ENCODE results near the gene PTH1R. TPM values are rescaled to one million over a fixed set of nuclear protein-coding genes. Genes with fewer than 3 reads are reported as not detected.

The PTH1R gene
- polyA plus RNA-seq, 3 donors: not detected

GRCh38 chr3:46849045-46849631 lies 28.4 kb upstream of the PTH1R start:
- no peaks in the 10 kb centered on the region for H3K79me2 ChIP-seq (ENCODE audit: insufficient read depth, low read length)
- no peak for TF ChIP-seq CTCF (IDR thresholded peaks at IDR 0.05)
- H3K4me1 ChIP-seq (ENCODE audit: control insufficient read depth in 1 of 2, insufficient read depth in 2 of 2, low read length in 2 of 2): peaks cover 17 to 21% of the 10 kb centered on the region in 2 donors
- H3K4me3 ChIP-seq (replicated peaks in 1 of 3; ENCODE audit: low read depth in 2 of 3, low read length in 3 of 3): no peak overlapping the region
- intact Hi-C loops (cut with micrococcal nuclease): no loop called here
- Mint-ChIP-seq H3K4me3 (no peak overlapping the region), H3K36me3 (no peaks in the 10 kb centered on the region), H3K27me3 (ENCODE audit: low read depth in 3 of 3) (peaks cover 10 to 27% (median 21%) of the 10 kb centered on the region in 3 donors), H3K9me3 (no peaks in the 10 kb centered on the region), H3K4me1 (peaks cover 13% of the 10 kb centered on the region), H3K27ac (no peak overlapping the region)
- H3K27ac ChIP-seq (ENCODE audit: low read depth in 1 of 2, low read length in 2 of 2): no peak overlapping the region
- H2AFZ ChIP-seq (ENCODE audit: insufficient read depth, low read depth, low read length, poor library complexity, severe bottlenecking): no peak overlapping the region
- H4K20me1 ChIP-seq (ENCODE audit: insufficient read depth, low read length): no peaks in the 10 kb centered on the region
- H3K9ac ChIP-seq (ENCODE audit: insufficient read depth, low read length, poor library complexity, severe bottlenecking): no peak overlapping the region
- 97% methylated on average over 6 of the region's 7 CpGs for WGBS (ENCODE audit: insufficient coverage)
- DNase-seq: no peak
- no peaks in the 10 kb centered on the region for H3K9me3 ChIP-seq (replicated peaks in 1 of 2; ENCODE audit: control insufficient read depth in 1 of 2, insufficient read depth in 1 of 2, low read length in 2 of 2)
- H3K27me3 ChIP-seq (ENCODE audit: control insufficient read depth in 2 of 2, insufficient read depth in 2 of 2, low read length in 2 of 2): peaks cover 0 to 19% of the 10 kb centered on the region in 2 donors
- no peaks in the 10 kb centered on the region for H3K36me3 ChIP-seq (replicated peaks in 1 of 2; ENCODE audit: control insufficient read depth in 1 of 2, insufficient read depth in 2 of 2, low read length in 2 of 2)
- no peak overlapping the region for H3K4me2 ChIP-seq (replicated peaks; ENCODE audit: extremely low read depth, low read length, poor library complexity, severe bottlenecking)

DNA sequence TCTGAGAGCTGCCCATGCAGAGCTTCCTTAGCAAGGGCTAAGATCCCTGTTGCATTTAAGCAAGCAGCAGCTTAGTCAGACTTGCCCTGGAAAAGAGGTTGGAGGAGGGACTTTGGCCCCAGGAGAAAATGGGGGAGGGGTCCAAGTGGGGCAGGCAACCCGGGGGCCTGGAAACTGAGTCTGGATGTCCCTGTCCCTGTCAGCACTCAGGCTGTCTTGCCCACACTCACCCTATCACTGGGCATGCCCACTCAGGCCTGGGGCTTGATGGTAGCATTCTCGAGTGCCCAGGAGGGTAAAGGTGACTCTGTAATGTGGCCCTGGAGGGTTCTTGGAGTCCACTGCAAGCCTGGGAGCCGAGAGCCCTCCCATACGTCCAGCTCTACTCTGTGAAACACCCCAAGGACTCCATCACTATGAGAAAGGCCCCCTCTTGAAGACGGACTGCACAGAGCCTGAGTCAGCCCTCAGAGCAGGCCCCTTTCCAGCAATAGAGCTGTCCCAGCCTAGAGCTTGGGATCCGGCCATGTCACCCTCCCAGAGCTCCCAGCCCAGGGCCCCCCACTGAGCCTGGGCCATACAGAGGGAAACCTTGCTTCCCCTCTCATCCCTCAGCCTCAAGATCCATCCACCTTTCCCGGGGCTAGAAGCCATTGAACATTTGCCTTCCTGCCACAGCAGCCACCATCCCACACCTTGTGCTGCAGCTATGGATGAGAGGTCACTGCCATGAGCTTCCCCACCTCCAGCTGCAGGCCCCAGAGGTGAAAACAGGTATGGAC lies 27.6 kb upstream of the PTH1R start:
- Histone ChIP-seq H3K9ac (ENCODE audit: insufficient read depth, low read length, poor library complexity, severe bottlenecking) (no peak overlapping the region), H3K79me2 (ENCODE audit: insufficient read depth, low read length) (no peaks in the 10 kb centered on the region), H3K4me3 (replicated peaks in 1 of 3; ENCODE audit: low read depth in 2 of 3, low read length in 3 of 3) (no peak overlapping the region), H3K36me3 (replicated peaks in 1 of 2; ENCODE audit: control insufficient read depth in 1 of 2, insufficient read depth in 2 of 2, low read length in 2 of 2) (no peaks in the 10 kb centered on the region), H3K27ac (ENCODE audit: low read depth in 1 of 2, low read length in 2 of 2) (no peak overlapping the region), H4K20me1 (ENCODE audit: insufficient read depth, low read length) (no peaks in the 10 kb centered on the region), H3K4me1 (ENCODE audit: control insufficient read depth in 1 of 2, insufficient read depth in 2 of 2, low read length in 2 of 2) (peaks cover 17 to 21% of the 10 kb centered on the region in 2 donors), H2AFZ (ENCODE audit: insufficient read depth, low read depth, low read length, poor library complexity, severe bottlenecking) (no peak overlapping the region), H3K9me3 (replicated peaks in 1 of 2; ENCODE audit: control insufficient read depth in 1 of 2, insufficient read depth in 1 of 2, low read length in 2 of 2) (no peaks in the 10 kb centered on the region), H3K4me2 (replicated peaks; ENCODE audit: extremely low read depth, low read length, poor library complexity, severe bottlenecking) (no peak overlapping the region), H3K27me3 (ENCODE audit: control insufficient read depth in 2 of 2, insufficient read depth in 2 of 2, low read length in 2 of 2) (peaks cover 0 to 18% of the 10 kb centered on the region in 2 donors)
- peaks cover 13% of the 10 kb centered on the region for H3K4me1 Mint-ChIP-seq
- H3K27me3 Mint-ChIP-seq (ENCODE audit: low read depth in 3 of 3): peaks cover 6 to 27% (median 17%) of the 10 kb centered on the region in 3 donors
- no peaks in the 10 kb centered on the region for H3K36me3 Mint-ChIP-seq
- DNase-seq: no peak
- no peak overlapping the region for H3K4me3 Mint-ChIP-seq
- 75% methylated on average over 3 of the region's 7 CpGs for WGBS (ENCODE audit: insufficient coverage)
- TF ChIP-seq CTCF (IDR thresholded peaks at IDR 0.05): no peak
- H3K27ac Mint-ChIP-seq: peak overlapping the region in 1 of 7 donors; percentile 7
- no peaks in the 10 kb centered on the region for H3K9me3 Mint-ChIP-seq
- intact Hi-C loops (cut with micrococcal nuclease): no loop called here
